Midbrain (tissue), 1 donor: ENCODE data around the gene CCDC157.

Source experiments
- DNase-seq: peaks from one replicate; lab custom pipeline; 2025; lab: John Stamatoyannopoulos, UW

CCDC157 gene

GRCh38 chr22:30356449-30357235, at the start of gene CCDC157, which contains the start of gene SF3A1:
CCDC157 (plus strand) TSS chr22:30357007; CDS start chr22:30366001, 8,994 bp downstream.
SF3A1 (minus strand) TSS chr22:30356894; CDS start chr22:30356792, 102 bp downstream.
- DNase-seq, result peak; percentile 92

- DNase-seq, result no peak
These were observed 49.7 kb upstream of the CCDC157 start for GRCh38 chr22:30307041-30307574.

DNA sequence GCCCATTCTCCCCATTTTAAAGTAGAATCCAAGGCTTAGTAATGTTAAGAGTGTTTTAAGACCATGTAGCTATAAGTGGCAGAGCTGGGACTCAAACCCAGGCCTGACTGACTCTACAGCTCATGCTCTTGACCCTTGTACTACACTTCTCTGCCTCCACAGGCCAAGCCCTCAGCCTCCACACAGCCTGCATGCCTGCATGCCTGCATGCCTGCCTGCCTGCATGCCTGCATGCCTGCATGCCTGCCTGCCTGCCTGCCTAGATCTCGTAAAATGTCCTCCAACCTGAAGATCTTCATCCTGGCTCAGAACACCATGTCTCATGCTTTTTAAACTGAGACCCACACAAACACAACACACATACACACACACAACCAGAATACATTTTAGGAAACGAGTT, 48.7 kb upstream of the CCDC157 start:
- no peak for DNase-seq

DNA sequence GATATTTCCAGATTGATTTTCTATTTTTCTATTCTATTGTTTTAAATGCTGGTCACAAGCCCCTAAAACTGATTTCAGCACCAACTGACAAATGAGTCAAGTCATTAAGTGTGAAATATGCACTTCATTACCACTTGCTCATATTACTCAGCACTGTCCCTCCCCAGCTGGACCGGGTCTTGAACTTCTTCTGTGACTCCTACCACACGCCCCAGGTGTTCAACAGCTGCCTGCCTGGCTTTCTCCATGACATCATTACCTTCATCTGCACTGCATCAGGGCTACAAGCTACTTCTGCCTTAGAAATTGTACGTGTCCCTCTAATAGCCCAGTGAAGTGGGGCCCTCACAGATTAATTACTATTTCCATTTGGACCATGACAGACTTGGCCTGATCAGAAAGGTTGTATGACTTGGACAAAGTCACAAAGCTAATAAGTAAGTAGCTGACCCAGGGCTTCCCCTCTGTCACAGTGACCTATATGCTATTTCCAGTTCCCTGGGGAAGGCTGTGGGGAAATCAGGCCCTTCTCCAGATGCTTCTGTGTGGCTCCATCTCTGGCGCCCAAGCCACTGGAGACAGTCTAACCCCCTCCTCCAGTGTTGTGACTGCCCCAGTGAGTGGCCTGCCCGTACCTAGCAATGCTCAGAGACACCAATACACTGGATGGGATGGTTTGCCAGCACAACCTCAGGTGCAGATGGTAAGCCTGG, 48.1 kb upstream of the CCDC157 start:
- no peak for DNase-seq

GRCh38 chr22:30309951-30310741, 46.7 kb upstream of the CCDC157 start:
- DNase-seq, result no peak

- peak; percentile 37 for DNase-seq
These were observed 45.7 kb upstream of the CCDC157 start for GRCh38 chr22:30310881-30311771.

DNA sequence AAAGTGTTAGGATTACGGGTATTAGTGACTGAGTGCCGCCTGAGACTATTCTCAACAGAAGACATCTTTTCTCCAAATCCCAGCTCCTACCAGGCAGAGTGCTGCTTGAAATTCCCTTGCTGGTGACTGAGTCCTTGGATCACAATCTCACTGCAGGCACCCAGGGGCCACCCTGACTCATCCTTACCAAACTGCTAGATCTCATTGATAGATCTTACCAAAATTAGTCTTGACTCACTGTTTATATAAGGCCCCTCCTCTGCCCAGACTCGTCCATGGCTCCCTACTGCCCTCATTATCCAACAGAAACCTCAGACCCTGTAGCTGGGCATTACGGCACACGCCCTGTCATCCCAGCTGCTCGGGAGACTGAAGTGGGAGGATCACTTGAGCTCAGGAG, 44.8 kb upstream of the CCDC157 start:
- no peak for DNase-seq

- DNase-seq, result no peak
These were observed 43.1 kb upstream of the CCDC157 start for GRCh38 chr22:30313527-30314363.

- DNase-seq, result no peak
These were observed 41.9 kb upstream of the CCDC157 start for GRCh38 chr22:30314915-30315314.

GRCh38 chr22:30315962-30316576, 40.7 kb upstream of the CCDC157 start:
- DNase-seq, result no peak

DNA sequence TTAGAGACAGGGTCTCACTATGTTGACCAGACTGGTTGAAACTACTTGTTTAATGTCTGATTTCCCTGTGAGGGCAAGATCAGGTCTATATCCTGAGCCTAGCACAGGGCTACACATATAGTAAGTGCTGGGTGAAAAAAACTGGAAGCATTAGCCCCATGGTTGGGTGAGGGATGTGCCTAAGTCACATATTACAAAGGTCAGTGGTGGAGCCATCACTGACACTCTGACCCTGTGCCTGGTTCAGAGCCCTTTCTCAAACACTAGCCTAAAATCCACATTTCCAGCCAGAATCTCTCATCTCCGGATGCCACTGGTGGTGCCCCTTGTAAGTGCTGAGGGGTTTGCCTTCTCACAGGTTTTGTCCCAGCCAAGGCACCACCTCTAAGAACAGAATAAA, 39.0 kb upstream of the CCDC157 start:
- no peak for DNase-seq

DNA sequence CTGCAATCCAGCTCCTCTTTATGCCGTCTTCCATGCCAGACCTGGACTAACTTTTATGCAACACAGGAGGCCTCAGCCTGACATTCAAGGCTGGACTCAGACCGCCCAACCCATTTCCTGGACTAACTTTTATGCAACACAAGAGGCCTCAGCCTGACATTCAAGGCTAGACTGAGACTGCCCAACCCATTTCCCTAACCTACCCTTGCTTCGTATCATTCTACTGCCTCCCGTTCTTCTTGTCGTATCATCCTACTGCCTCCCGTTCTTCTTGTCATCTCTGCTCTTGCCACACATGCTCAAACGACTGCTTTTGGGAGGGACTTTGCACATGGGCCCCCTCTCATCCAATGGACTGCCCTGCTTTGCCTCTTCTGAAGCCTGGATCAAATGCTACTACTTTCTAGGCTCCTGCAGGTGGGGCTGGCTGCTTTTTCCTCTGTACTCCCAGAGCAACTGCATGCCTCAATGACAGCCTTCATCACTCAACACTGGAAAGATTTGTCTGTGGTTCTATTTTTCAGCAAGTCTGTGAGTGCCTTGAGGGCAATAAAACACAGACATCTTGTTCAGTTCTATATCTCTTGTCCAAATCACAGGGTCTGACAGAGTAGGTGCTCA, 37.9 kb upstream of the CCDC157 start:
- no peak for DNase-seq

- no peak for DNase-seq
These were observed 36.7 kb upstream of the CCDC157 start for GRCh38 chr22:30320021-30320556.

DNA sequence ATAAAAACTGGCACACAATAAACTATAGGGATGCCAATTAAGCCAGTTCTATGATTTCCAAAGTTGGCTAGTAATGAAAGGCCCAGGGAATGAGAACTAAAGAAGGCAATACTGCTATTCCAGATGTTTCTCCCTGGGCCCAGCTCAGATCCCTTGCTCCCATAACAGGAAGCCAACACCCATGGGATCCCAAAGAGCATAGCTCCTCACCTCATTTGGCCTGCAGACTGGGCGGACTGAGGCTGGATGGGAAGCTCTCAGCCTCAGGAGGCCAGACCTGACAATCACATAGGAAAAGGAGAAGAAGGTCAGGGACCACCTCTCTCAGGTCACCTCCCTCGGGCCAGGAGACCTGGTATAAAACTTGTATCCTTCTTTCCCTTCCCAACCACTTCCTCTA, 35.3 kb upstream of the CCDC157 start:
- DNase-seq, result no peak

DNA sequence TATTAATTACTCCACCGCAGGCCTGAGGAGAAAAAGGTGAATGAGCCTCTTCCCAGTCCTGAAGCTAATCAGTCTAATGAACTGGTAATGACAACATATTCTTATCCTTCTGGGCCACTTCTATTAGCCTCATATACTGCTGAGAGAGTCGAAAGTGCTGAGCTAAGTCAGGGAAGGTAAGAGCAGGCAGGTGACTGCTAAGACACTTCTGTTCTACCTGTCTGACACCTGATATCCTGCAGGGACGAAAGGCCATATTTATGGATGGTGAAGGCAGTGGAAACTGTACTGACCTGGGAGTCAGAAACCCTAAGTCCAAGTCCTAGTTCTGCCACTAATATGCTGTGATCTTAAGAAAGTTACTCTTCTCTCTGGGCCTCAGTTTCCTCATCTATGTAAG, 33.6 kb upstream of the CCDC157 start:
- no peak for DNase-seq

DNA sequence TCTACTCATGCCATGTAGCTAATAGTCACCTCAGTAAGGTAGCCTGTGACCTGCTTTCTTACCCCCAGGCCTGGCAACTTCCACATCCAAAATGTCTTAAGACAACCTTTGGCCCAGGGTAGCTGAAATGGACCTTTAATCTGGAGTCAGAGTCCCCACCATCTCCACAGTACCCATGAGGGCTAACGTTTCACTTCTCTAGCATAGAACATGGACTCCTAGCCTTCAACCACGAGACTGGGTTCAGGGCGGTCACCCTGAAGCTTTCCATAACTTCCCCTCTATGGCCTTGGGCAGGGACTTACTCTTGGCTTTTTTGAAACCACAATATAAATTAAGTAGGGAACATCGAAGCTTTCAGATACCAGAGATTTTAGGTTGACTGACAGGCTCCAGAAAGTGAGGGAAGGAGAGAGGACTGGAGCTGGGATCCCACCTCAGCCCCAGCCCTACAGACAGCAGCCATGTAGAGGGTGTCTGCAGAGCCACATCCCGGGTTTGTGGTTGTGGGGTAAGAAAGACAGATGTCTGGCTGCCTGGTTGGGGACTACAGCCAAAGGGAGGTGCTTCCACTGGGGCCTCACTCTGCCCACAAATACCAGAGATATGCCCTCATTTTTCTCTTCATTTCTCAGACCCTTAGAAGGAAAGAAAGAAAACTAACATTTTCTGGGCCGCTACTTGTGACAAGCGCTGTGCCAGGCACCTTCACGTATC, 32.6 kb upstream of the CCDC157 start:
- DNase-seq, result no peak

DNA sequence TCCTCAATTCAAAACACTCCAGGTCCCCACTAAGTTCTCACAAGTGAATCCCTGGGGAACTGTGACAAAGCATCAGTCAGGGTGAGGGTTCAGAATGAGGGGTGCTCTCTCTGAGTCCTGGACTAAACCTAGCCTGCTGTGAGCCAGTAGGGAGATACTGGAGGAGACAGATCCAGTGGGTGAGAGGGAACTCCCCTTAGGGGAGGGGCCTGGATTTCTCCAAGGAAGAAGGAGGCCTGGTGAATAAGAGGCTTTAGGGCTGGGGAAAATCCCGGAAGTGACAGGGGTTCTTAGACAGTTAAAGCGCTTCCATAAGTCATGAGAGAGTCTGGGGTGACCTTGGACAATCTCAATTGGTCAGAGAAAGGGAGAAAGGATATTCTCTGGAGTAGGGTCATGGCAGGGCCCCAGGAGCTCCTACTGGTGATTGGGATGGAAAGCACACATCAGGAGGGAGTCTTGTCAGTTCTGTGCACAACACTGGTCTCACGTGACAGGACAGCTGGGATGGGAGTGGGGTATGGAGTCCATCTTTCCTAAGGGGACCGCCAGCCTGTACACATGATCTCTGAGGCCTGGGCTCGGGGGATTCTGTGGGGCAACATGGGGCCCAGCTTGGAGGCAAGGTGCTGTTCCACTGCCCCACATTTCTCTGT, 31.6 kb upstream of the CCDC157 start:
- no peak for DNase-seq

- DNase-seq, result no peak
These were observed 31.0 kb upstream of the CCDC157 start for GRCh38 chr22:30325724-30326254.
